Coronary artery (tissue), 2 donors: ENCODE results near the gene NET1.

Source experiments
- DNase-seq: peaks from one replicate; pipeline ENCODE4 v3.0.0-alpha.2; 2017; ENCODE audit warnings: low spot score
- H3K27ac ChIP-seq, 2 donors: fragments of 200-600 bp; sonication (generic); one replicate each; pipeline ENCODE4 v1.5.1; 2016 to 2019
- H3K4me3 ChIP-seq: fragments of 200-600 bp; sonication (generic); 2 replicates; pipeline ENCODE4 v1.5.1; 2016; ENCODE audit warnings: mild to moderate bottlenecking, moderate library complexity
- CTCF ChIP-seq: fragments of 200-600 bp; sonication (generic); IDR thresholded peaks from one replicate; pipeline ENCODE4 v1.5.1; 2019; ENCODE audit warnings: antibody characterized with exemption

The NET1 gene

GRCh38 chr10:5486853-5487235 is 74.5 kb downstream of the NET1 start:
- H3K4me3 ChIP-seq: no peak overlapping the region
- DNase-seq: no peak
- H3K27ac ChIP-seq: no peak overlapping the region
- no peak for TF ChIP-seq CTCF

GRCh38 chr10:5488272-5489161 is 76.2 kb downstream of the NET1 start:
- TF ChIP-seq CTCF: no peak
- Histone ChIP-seq H3K4me3 (no peak overlapping the region), H3K27ac (no peak overlapping the region)
- DNase-seq: no peak

GRCh38 chr10:5490032-5490431 is 77.7 kb downstream of the NET1 start:
- TF ChIP-seq CTCF: no peak
- no peak for DNase-seq
- Histone ChIP-seq H3K4me3 (no peak overlapping the region), H3K27ac (no peak overlapping the region)

GRCh38 chr10:5490698-5491464 is 78.5 kb downstream of the NET1 start:
- Histone ChIP-seq H3K4me3 (no peak overlapping the region), H3K27ac (no peak overlapping the region)
- no peak for DNase-seq
- no peak for TF ChIP-seq CTCF

GRCh38 chr10:5491477-5491876 is 79.1 kb downstream of the NET1 start:
- no peak for TF ChIP-seq CTCF
- Histone ChIP-seq H3K4me3 (no peak overlapping the region), H3K27ac (no peak overlapping the region)
- no peak for DNase-seq

GRCh38 chr10:5492322-5492855 is 80.0 kb downstream of the NET1 start:
- DNase-seq: no peak
- TF ChIP-seq CTCF: no peak

More at GRCh38 chr10:5492322-5492855, 80.0 kb downstream of the NET1 start:
- no peak overlapping the region for H3K4me3 ChIP-seq
- H3K27ac ChIP-seq: no peak overlapping the region
